HTR-8/SVneo (cell line): ENCODE measurements around the gene DDX39A.
"Not testable (repeated sequence)": the region's sequence is repeated elsewhere in the genome, so short reads cannot be mapped to it uniquely, and the experiment has no call there.

ENCODE experiments used
- DNase-seq: peaks from one replicate; pipeline ENCODE4 v3.0.0; 2011; ENCODE audit warnings: low spot score, mixed read lengths; ENCODE audit not compliant: insufficient read length
- FAIRE-seq: peaks from 2 replicates; lab custom pipeline; 2011; peaks lifted over from hg19 to GRCh38; lab: Jason Lieb, UNC

Gene DDX39A

DNA sequence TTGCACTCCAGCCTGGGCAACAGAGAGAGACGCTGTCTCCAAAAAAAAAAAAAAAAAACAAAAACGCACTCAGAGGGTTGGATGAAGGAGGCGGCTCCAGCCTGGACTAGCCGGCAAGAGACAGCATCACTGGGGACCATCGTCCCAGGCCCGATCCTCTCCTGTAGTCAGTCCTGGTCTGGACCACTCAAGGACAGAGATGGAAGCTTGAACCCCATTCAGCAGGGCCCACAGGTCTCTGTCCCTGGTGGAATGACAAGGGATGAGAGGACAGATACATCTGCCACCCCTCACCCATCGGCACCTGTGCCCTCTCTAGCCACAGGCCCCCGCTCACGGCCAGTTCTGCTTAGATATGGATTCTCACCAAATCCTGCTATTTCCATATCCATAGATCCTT is 23.9 kb downstream of the DDX39A start:
- FAIRE-seq (no peak), DNase-seq (no peak)

GRCh38 chr19:14394167-14394566 is 25.0 kb downstream of the DDX39A start:
- FAIRE-seq (no peak), DNase-seq (no peak)

DNA sequence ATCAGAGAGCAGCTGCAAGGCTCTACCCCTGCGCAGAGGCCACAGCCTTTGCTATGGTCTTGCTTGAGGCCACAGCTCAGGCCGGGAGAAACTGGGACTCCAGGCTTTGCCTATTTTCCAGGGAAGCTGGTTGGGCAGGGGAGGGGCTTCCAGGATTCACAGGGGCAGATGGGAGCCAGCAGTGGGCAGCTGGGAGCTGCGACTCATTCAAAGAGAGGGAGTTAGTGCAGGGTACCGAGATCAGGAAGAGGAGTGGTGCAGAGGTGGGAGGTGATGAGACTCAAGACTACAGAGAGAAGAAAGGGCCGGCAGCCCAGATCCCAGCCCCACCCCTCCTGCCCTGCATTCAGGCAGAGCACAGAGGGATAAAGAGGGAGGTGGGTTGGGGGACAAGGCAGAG is 25.8 kb downstream of the DDX39A start:
- DNase-seq = no peak
- no peak for FAIRE-seq

DNA sequence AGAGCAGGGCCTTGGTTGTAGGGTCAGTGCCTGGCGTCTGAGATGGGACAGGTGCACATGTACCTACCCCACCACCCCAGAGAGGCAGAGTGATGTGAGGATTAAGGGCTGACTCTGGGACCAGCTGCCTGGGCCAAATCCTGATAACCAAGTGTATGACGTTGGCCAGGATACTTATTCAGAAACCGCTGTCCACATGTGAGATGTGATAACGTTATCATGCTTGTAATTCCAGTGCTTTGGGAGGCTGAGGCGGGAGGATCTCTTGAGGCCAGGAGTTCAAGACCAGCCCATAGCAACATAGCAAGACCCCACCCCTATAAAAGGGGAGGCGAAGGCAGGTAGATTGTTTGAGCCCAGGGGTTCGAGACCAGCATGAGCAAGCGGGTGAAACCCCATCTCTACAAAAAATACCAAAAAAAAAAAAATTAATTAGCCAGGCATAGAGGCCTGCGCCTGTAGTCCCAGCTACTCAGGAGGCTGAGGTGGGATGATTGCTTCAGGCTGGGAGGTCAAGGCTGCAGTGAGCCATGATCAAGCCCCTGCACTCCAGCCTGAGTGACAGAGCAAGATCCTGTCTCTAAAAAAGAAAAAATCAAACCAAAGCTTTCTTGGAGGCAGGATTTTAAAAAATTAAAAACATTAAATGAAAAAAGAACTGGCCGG is 27.9 kb downstream of the DDX39A start:
- FAIRE-seq (no peak), DNase-seq (no peak)

DNA sequence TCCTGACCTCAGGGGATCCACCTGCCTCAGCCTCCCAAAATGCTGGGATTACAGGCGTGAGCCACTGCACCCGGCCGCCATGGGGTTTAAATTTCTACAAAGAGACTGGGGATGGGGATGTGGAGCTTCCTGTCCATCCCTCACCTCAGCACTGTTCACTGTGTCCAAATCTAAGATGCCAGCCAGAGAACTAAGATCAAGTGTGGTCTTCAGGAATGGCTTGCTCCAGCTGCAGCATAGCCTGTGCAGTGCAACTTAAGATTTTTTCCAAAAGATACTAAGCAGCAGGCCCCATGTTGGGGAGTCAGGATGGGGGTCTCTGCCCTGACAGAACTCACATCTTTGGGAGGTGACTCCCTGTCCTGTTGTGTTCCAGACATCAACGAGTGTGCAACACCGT is 28.6 kb downstream of the DDX39A start:
- DNase-seq = no peak
- FAIRE-seq = no peak

- DNase-seq (no peak), FAIRE-seq (no peak)
Observed at GRCh38 chr19:14385492-14385891, 33.6 kb downstream of the DDX39A start.

GRCh38 chr19:14383661-14384555 is 35.2 kb downstream of the DDX39A start:
- DNase-seq = peak; percentile 85
- no peak for FAIRE-seq

GRCh38 chr19:14381689-14382474 is 37.3 kb downstream of the DDX39A start:
- no peak for FAIRE-seq
- no peak for DNase-seq

GRCh38 chr19:14379294-14380065 is 39.7 kb downstream of the DDX39A start:
- FAIRE-seq = no peak

DNA sequence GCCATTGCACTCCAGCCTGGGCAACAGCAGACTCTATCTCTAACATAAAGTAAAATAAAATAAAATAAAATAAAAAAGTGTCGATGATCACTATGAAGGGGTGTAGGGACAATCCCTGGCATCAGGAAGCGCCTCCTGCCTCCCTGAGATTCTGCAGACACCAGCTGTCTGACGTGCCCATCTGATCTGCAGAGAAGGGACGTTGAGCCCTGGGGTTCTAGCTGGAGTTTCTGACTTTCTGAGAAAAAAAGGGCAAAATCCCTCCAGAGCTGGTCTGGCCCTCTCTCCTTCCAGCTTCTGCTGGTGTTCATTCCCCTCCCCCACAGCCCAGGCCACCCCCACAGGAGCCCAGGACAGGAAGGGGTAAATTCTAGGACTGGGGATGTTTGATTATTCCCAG is 40.3 kb downstream of the DDX39A start:
- DNase-seq = no peak
- FAIRE-seq = no peak

More at GRCh38 chr19:14379294-14380065, 39.7 kb downstream of the DDX39A start:
- no peak for DNase-seq

GRCh38 chr19:14377883-14378328 is 41.2 kb downstream of the DDX39A start:
- DNase-seq (no peak), FAIRE-seq (no peak)

DNA sequence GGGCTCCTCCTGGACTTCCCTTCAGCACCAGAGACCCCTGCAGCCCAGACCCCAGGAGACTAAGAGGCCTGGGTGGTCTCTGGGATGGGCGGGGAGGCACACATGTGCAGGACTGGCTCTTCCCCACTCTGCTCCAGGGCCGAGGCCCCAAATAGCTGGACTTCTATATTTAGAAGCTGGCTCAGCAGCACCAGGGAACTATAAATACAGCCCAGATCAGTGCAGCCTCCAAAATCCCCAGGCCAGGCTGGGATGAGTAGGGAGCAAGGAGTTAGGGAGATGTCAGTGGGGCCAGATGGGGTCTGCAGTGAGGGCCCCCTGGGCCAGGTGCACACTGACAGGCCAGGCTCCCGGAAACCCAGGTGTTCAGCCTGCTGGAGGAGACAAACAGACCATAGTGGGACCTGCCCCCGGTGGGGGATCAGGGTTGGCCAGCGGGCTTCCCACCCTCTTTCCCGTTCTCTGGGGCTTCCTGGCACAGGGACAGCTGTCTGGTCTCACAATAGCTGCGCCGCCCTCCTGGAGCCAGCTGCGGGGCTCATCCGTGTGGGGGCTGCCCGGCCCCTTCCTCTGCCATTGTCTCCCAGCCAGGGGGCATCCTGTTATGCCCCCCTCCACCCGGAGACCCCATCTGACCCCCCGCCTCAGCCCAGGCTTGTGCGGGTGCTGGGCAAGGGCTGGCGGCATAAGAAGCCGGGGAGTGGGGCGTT is 43.4 kb downstream of the DDX39A start:
- FAIRE-seq = no peak
- no peak for DNase-seq

DNA sequence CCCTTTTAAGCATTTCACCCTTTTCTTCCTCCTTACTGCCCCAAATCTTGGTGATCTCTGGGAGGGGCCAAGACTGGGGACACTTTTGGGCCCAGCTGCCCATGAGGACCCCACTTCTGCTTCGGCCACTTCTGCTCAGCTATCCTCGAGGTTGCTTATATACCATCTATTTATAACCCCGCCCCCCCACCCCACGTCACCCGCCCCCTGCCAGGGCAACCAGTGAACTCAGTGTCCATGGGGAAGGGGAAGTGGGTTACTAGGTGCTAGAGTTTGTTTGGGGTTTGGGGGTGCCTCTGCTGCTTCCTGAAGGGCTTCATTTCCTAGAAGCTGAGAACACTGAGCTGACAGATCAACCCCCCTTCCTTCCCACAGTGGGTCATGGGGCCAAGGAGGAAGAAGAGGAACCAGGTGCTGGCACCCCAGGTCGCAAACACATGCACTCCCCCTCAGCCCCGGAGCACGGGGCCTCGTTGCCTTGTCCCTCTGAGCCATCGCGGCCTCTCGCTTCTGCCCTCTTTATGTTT is 44.0 kb downstream of the DDX39A start:
- DNase-seq = no peak
- FAIRE-seq = no peak

- not testable (repeated sequence) for DNase-seq, FAIRE-seq
Observed at GRCh38 chr19:14374313-14374712, 44.8 kb downstream of the DDX39A start.

- not testable (repeated sequence) for DNase-seq, FAIRE-seq
Observed at GRCh38 chr19:14372384-14373077, 46.6 kb downstream of the DDX39A start.

DNA sequence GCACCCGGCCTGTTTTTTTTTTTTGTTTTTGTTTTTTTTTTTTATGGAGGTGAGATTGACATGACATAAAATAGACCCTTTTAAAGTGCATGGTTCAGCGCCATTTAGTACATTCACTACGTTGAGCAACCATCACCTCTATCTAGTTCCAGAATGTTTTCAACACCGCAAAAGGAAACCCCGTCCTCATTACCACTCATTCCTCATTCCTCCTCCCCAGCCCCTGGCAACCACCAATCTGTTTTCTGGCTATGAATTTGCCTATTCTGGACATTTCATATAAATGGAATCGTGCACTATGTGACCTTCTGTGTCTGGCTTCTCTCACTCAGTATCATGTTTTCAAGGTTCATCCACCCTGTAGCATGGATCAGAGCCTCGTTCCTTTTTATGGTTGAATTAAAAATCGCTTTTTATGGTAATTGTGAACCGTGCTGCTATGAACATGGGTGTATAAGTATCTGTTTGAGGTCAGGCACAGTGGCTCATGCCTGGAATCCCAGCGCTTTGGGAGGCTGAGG is 47.8 kb downstream of the DDX39A start:
- FAIRE-seq = no peak
- DNase-seq = no peak

- no peak for FAIRE-seq
Observed at GRCh38 chr19:14370940-14371280, 48.2 kb downstream of the DDX39A start.

DNA sequence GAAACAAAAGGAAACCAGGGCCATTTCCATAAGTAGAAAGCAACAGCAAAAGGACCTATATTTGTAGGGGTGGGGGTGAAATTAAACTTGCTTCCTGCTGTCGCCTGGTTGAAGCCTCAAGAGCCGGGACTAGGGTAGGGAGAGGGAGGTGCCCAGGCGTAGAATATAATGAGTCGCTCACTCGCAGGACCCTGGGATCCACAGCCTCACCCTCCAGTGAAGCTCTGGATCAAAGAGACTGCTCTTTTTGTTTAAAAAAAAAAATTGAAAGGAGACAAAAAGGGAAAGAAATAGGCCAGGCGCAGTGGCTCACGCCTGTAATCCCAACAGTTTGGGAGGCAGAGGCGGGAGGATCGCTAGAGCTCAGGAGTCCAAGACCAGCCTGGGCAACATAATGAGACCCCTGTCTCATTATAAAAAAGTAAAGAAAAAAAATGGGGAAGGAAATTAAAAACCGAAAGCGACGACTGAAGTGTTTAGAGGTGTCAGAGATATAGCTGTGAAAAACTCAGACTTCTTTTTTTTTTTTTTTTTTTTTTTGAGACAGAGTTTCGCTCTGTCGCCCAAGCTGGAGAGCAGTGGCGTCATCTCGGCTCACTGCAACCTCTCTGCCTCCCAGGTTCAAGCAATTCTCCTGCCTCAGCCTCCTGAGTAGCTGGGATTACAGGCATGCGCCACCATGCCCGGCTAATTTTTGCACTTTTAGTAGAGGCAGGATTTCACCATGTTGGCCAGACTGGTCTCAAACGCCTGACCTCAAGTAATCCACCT is 48.8 kb downstream of the DDX39A start:
- FAIRE-seq (no peak), DNase-seq (no peak)

More at GRCh38 chr19:14370940-14371280, 48.2 kb downstream of the DDX39A start:
- DNase-seq = no peak
